Vagina (tissue), 2 donors: ENCODE data around the gene YAE1. TPM values are rescaled to one million over a fixed set of nuclear protein-coding genes. Genes with fewer than 3 reads are reported as not detected.

Experiments used
- DNase-seq, 2 donors: peaks; one replicate each; pipeline ENCODE4 v3.0.0-alpha.2; 2017; ENCODE audit errors: extremely low spot score in 2 of 2
- H3K27ac ChIP-seq: fragments of 200-600 bp; sonication (generic); one replicate; pipeline ENCODE4 v1.5.1; 2019
- H3K27me3 ChIP-seq: fragments of 200-600 bp; sonication (generic); one replicate; pipeline ENCODE4 v1.5.1; 2019
- H3K36me3 ChIP-seq, 2 donors: fragments of 200-600 bp; sonication (generic); one replicate each; pipeline ENCODE4 v1.5.1; 2017 to 2019
- H3K4me1 ChIP-seq: fragments of 200-600 bp; sonication (generic); one replicate; pipeline ENCODE4 v1.5.1; 2019
- H3K4me3 ChIP-seq, 2 donors: fragments of 200-600 bp; sonication (generic); 1 replicate in 1 of 2; 2 replicates in 1 of 2; pipeline ENCODE4 v1.5.1; 2016 to 2019
- H3K9me3 ChIP-seq: fragments of 200-600 bp; sonication (generic); one replicate; pipeline ENCODE4 v1.5.1; 2019
- CTCF ChIP-seq, 3 experiments: fragments of 450-650 bp in 2 of 3; fragments of 200-600 bp in 1 of 3; sonication (generic) in 1 of 3; IDR thresholded peaks; one replicate each; pipeline ENCODE4 v1.5.1; 2017 to 2019; ENCODE audit warnings: antibody characterized with exemption in 3 of 3, mild to moderate bottlenecking in 2 of 3, moderate library complexity in 2 of 3
- POLR2A ChIP-seq, 2 donors: fragments of 450-650 bp; IDR thresholded peaks; one replicate each; pipeline ENCODE4 v1.6.1; 2017; ENCODE audit warnings: antibody characterized with exemption in 2 of 2, mild to moderate bottlenecking in 2 of 2, moderate library complexity in 2 of 2
- POLR2AphosphoS5 ChIP-seq, 2 donors: sonication (generic); formaldehyde crosslinking; IDR thresholded peaks; one replicate each; pipeline ENCODE4 v1.9.0; 2017; ENCODE audit warnings: antibody characterized with exemption in 2 of 2, mild to moderate bottlenecking in 2 of 2, low read depth in 1 of 2; ENCODE audit not compliant: insufficient read depth in 1 of 2
- intact Hi-C: fragments of 100-400 bp; cut with DNase I; formaldehyde crosslinking; loops from one replicate; pipeline ENCODE4 v1.15.1; 2023
- total RNA-seq: library from RNA; depleted of rRNA; stranded (reverse); fragments of >200 nt; gene quantifications from one replicate; pipeline ENCODE4 v1.2.3, GENCODE V29; 2016

Gene YAE1
- total RNA-seq, 1 donor from 2014 or later, result 5.6 TPM

- no peaks in the 10 kb centered on the region for H3K4me1 ChIP-seq
- H3K27me3 ChIP-seq, result no peaks in the 10 kb centered on the region
- no peak overlapping the region for H3K27ac ChIP-seq
- H3K36me3 ChIP-seq, result no peaks in the 10 kb centered on the region
- TF ChIP-seq POLR2A (IDR thresholded peaks at IDR 0.05) (no peak), CTCF (IDR thresholded peaks at IDR 0.05) (no peak), POLR2AphosphoS5 (IDR thresholded peaks at IDR 0.05; ENCODE audit: insufficient read depth in 1 of 2, low read depth in 1 of 2) (no peak)
- no peaks in the 10 kb centered on the region for H3K9me3 ChIP-seq
- no peak for DNase-seq
- H3K4me3 ChIP-seq, result no peak overlapping the region
- intact Hi-C loops, result no loop called here
These were observed 49.9 kb downstream of the YAE1 start for GRCh38 chr7:39616138-39616537.

GRCh38 chr7:39617005-39617404, 50.8 kb downstream of the YAE1 start:
- no peak for DNase-seq
- no peak overlapping the region for H3K27ac ChIP-seq
- H3K27me3 ChIP-seq, result no peaks in the 10 kb centered on the region
- H3K4me3 ChIP-seq, result no peak overlapping the region
- no peaks in the 10 kb centered on the region for H3K36me3 ChIP-seq
- peaks cover 3% of the 10 kb centered on the region for H3K4me1 ChIP-seq
- intact Hi-C loops, result no loop called here
- no peaks in the 10 kb centered on the region for H3K9me3 ChIP-seq
- no peak for TF ChIP-seq CTCF (IDR thresholded peaks at IDR 0.05)
- no peak for TF ChIP-seq POLR2AphosphoS5 (IDR thresholded peaks at IDR 0.05; ENCODE audit: insufficient read depth in 1 of 2, low read depth in 1 of 2)
- no peak for TF ChIP-seq POLR2A (IDR thresholded peaks at IDR 0.05)

- no peaks in the 10 kb centered on the region for H3K36me3 ChIP-seq
- H3K9me3 ChIP-seq, result no peaks in the 10 kb centered on the region
- peaks cover 12% of the 10 kb centered on the region for H3K4me1 ChIP-seq
- no peak overlapping the region for H3K4me3 ChIP-seq
- DNase-seq, result no peak
- H3K27me3 ChIP-seq, result no peaks in the 10 kb centered on the region
- TF ChIP-seq POLR2AphosphoS5 (IDR thresholded peaks at IDR 0.05; ENCODE audit: insufficient read depth in 1 of 2, low read depth in 1 of 2) (no peak), CTCF (IDR thresholded peaks at IDR 0.05) (no peak), POLR2A (IDR thresholded peaks at IDR 0.05) (no peak)
- H3K27ac ChIP-seq, result no peak overlapping the region
- intact Hi-C loops, result no loop called here
These were observed 52.7 kb downstream of the YAE1 start for GRCh38 chr7:39618868-39619267.

- H3K27ac ChIP-seq, result no peak overlapping the region
- H3K36me3 ChIP-seq, result no peaks in the 10 kb centered on the region
- H3K4me1 ChIP-seq, result peaks cover 25% of the 10 kb centered on the region
- intact Hi-C loops, result no loop called here
- no peak for DNase-seq
- H3K9me3 ChIP-seq, result no peaks in the 10 kb centered on the region
- no peaks in the 10 kb centered on the region for H3K27me3 ChIP-seq
- no peak for TF ChIP-seq POLR2A (IDR thresholded peaks at IDR 0.05)
- no peak for TF ChIP-seq POLR2AphosphoS5 (IDR thresholded peaks at IDR 0.05; ENCODE audit: insufficient read depth in 1 of 2, low read depth in 1 of 2)
- TF ChIP-seq CTCF (IDR thresholded peaks at IDR 0.05), result no peak
- no peak overlapping the region for H3K4me3 ChIP-seq
These were observed 54.3 kb downstream of the YAE1 start for GRCh38 chr7:39620486-39620885.

GRCh38 chr7:39621261-39621660, 55.1 kb downstream of the YAE1 start:
- Histone ChIP-seq H3K4me3 (no peak overlapping the region), H3K27me3 (no peaks in the 10 kb centered on the region), H3K4me1 (peaks cover 33% of the 10 kb centered on the region), H3K9me3 (no peaks in the 10 kb centered on the region), H3K36me3 (no peaks in the 10 kb centered on the region), H3K27ac (no peak overlapping the region)
- intact Hi-C loops, result no loop called here
- TF ChIP-seq POLR2A (IDR thresholded peaks at IDR 0.05) (no peak), CTCF (IDR thresholded peaks at IDR 0.05) (no peak), POLR2AphosphoS5 (IDR thresholded peaks at IDR 0.05; ENCODE audit: insufficient read depth in 1 of 2, low read depth in 1 of 2) (no peak)
- DNase-seq, result no peak
